GM12878 (cell line): ENCODE measurements around the gene NBEA. TPM values are rescaled to one million over a fixed set of nuclear protein-coding genes. Genes with fewer than 3 reads are reported as not detected.

ENCODE experiments used
- ATAC-seq: fragments of 200-7000 bp; cut with Tn5 transposase; 3 replicates; pipeline ENCODE4 v1.9.1; 2020; ENCODE audit warnings: mild to moderate bottlenecking, moderate library complexity
- BruUV-seq: library from RNA; stranded (reverse); fragments of 400-500 nt; replicated peaks from 2 replicates; lab custom pipeline; 2021; lab: Mats Ljungman, UMichigan
- CTCF ChIA-PET: fragments of 300-600 bp; sonication (Branson Sonifier 250); formaldehyde crosslinking; extraction: SDS; loops from one replicate; lab custom pipeline; 2021; ENCODE audit warnings: inconsistent platforms; lab: Yijun Ruan, JAX
- POLR2A ChIA-PET: fragments of 350-600 bp; formaldehyde crosslinking; extraction: SDS; loops from one replicate; lab custom pipeline; 2021; ENCODE audit warnings: inconsistent platforms; lab: Charles Lee
- RAD21 ChIA-PET: fragments of 300-600 bp; sonication (Branson Sonifier 250); formaldehyde crosslinking; loops from one replicate; lab custom pipeline; 2023; ENCODE audit warnings: antibody characterized with exemption; ENCODE audit not compliant: unreplicated experiment; lab: Charles Lee
- SMC1A ChIA-PET: fragments of 300-600 bp; sonication (Branson Sonifier 250); formaldehyde crosslinking; loops from one replicate; lab custom pipeline; 2023; ENCODE audit not compliant: unreplicated experiment, uncharacterized antibody; lab: Charles Lee
- DNase-seq: peaks from one replicate; pipeline ENCODE4 v3.0.0-alpha.2; 2011; ENCODE audit warnings: low read depth, low spot score
- FAIRE-seq: peaks from 3 replicates; lab custom pipeline; 2011; peaks lifted over from hg19 to GRCh38; lab: Jason Lieb, UNC
- H2AFZ ChIP-seq: 2 replicates; pipeline ENCODE4 v1.6.0; 2011; ENCODE audit warnings: low read depth, low read length, control low read depth; ENCODE audit not compliant: control insufficient read depth
- H3K27ac ChIP-seq: 2 replicates; pipeline ENCODE4 v1.5.1; 2011; ENCODE audit warnings: control low read depth; ENCODE audit not compliant: control insufficient read depth, insufficient read depth
- H3K27me3 ChIP-seq, 2 experiments: replicated peaks in 1 of 2; 2 replicates each; pipeline versions ENCODE4 v1.6.0 to v1.6.1; 2011; ENCODE audit warnings: low read length in 1 of 2; ENCODE audit not compliant: control insufficient read depth in 2 of 2, insufficient read depth in 2 of 2
- H3K36me3 ChIP-seq, 2 experiments: 2 replicates each; pipeline ENCODE4 v1.5.1; 2011; ENCODE audit warnings: low read length in 1 of 2; ENCODE audit not compliant: control insufficient read depth in 2 of 2, insufficient read depth in 2 of 2
- H3K4me1 ChIP-seq: 2 replicates; pipeline ENCODE4 v1.6.1; 2011; ENCODE audit warnings: mild to moderate bottlenecking, low read length, moderate library complexity, mixed read lengths; ENCODE audit not compliant: control insufficient read depth, insufficient read depth
- H3K4me2 ChIP-seq: 2 replicates; pipeline ENCODE4 v1.6.0; 2011; ENCODE audit warnings: control low read depth; ENCODE audit not compliant: control insufficient read depth, insufficient read depth
- H3K4me3 ChIP-seq: fragments of 200-600 bp; sonication (generic); 2 replicates; pipeline ENCODE4 v1.5.1; 2016
- H3K79me2 ChIP-seq: 2 replicates; pipeline ENCODE4 v1.6.0; 2011; ENCODE audit warnings: low read length; ENCODE audit not compliant: control insufficient read depth, insufficient read depth
- H3K9ac ChIP-seq: 2 replicates; pipeline ENCODE4 v1.8.0; 2011; ENCODE audit warnings: low read length, control low read depth, mixed read lengths; ENCODE audit not compliant: control insufficient read depth, insufficient read depth
- H3K9me3 ChIP-seq: replicated peaks from 3 replicates; pipeline ENCODE4 v1.5.1; 2011; ENCODE audit warnings: mild to moderate bottlenecking, low read length; ENCODE audit not compliant: control insufficient read depth, insufficient read depth
- H4K20me1 ChIP-seq: 2 replicates; pipeline ENCODE4 v1.6.0; 2011; ENCODE audit not compliant: control insufficient read depth, insufficient read depth
- ATF2 ChIP-seq: IDR thresholded peaks from 2 replicates; pipeline ENCODE4 v1.6.1; 2012; ENCODE audit warnings: low read length, inconsistent platforms
- BRCA1 ChIP-seq: IDR thresholded peaks from 2 replicates; pipeline ENCODE4 v1.6.1; 2011; ENCODE audit warnings: low read depth, low read length, improper control_type of control experiment
- IKZF2 ChIP-seq, 2 experiments: fragments of 450-650 bp; IDR thresholded peaks; 2 replicates each; pipeline ENCODE4 v1.6.1; 2017; ENCODE audit warnings: mild to moderate bottlenecking in 2 of 2, moderate library complexity in 2 of 2
- IRF4 ChIP-seq: IDR thresholded peaks from 2 replicates; pipeline ENCODE4 v1.6.1; 2011; ENCODE audit warnings: low read depth, low read length
- JUND ChIP-seq: IDR thresholded peaks from 2 replicates; pipeline ENCODE4 v1.6.1; 2012; ENCODE audit warnings: low read depth, mild to moderate bottlenecking, low read length, improper control_type of control experiment, moderate library complexity
- KAT2A ChIP-seq: conservative IDR thresholded peaks from 2 replicates; pipeline ENCODE4 v1.6.1; 2011; ENCODE audit warnings: low read depth, low read length; ENCODE audit not compliant: control insufficient read depth
- NR2F1 ChIP-seq: fragments of 450-650 bp; conservative IDR thresholded peaks from 2 replicates; pipeline ENCODE4 v1.6.1; 2017; ENCODE audit warnings: mild to moderate bottlenecking
- PML ChIP-seq: IDR thresholded peaks from 2 replicates; pipeline ENCODE4 v1.6.1; 2012; ENCODE audit warnings: low read length, inconsistent platforms
- PRDM15 ChIP-seq: fragments of 450-650 bp; formaldehyde crosslinking; IDR thresholded peaks from 2 replicates; pipeline ENCODE4 v1.4.0; 2020; ENCODE audit warnings: mild to moderate bottlenecking, moderate library complexity
- SUZ12 ChIP-seq: fragments of 200-600 bp; sonication (generic); IDR thresholded peaks from one replicate; pipeline ENCODE4 v1.6.1; 2018; ENCODE audit warnings: antibody characterized with exemption, mild to moderate bottlenecking; ENCODE audit not compliant: unreplicated experiment
- TCF7 ChIP-seq: IDR thresholded peaks from 2 replicates; pipeline ENCODE4 v1.6.1; 2014; ENCODE audit warnings: antibody characterized with exemption, borderline replicate concordance
- ZBED1 ChIP-seq: IDR thresholded peaks from 2 replicates; pipeline ENCODE4 v1.6.1; 2016; ENCODE audit warnings: borderline replicate concordance
- ZNF24 ChIP-seq: fragments of 450-650 bp; IDR thresholded peaks from 2 replicates; pipeline ENCODE4 v1.6.1; 2017; ENCODE audit warnings: antibody characterized with exemption, mild to moderate bottlenecking
- in situ Hi-C: fragments of 300-500 bp; cut with MboI; formaldehyde crosslinking; loops from 9 replicates; pipeline ENCODE4 v1.14.3; 2018; ENCODE audit warnings: mixed read lengths
- intact Hi-C: fragments of 100-400 bp; cut with micrococcal nuclease; formaldehyde crosslinking; loops from one replicate; pipeline ENCODE4 v1.14.2; 2022; ENCODE audit not compliant: unreplicated experiment
- polyA plus RNA-seq, 11 experiments: library from polyadenylated mRNA; depleted of rRNA in 4 of 11; unstranded in 6 of 11; stranded (reverse) in 5 of 11; fragments of >200 nt; fragmentation: Nextera tagmentation in 4 of 11; fragmentation: Illumina TruSeq in 1 of 11; extraction: Ambion mirVana in 4 of 11; extraction: Trizol in 1 of 11; gene quantifications; 1 replicate in 1 of 11; 2 replicates in 10 of 11; pipeline versions ENCODE4 v1.2.1 to v1.2.3, GENCODE V29; 2011 to 2016; ENCODE audit warnings: inconsistent platforms in 2 of 11, missing spikeins in 2 of 11, low read depth in 1 of 11
- total RNA-seq, 4 experiments: library from RNA; depleted of rRNA in 3 of 4; stranded (reverse); fragments of >200 nt in 3 of 4; fragmentation: Illumina TruSeq in 1 of 4; extraction: Trizol in 1 of 4; gene quantifications; 2 replicates each; pipeline versions ENCODE4 v1.2.1 to v1.2.3, GENCODE V29; 2013 to 2021
- TF ChIP-seq, protein P1 (sequence below): fragments of 450-650 bp; formaldehyde crosslinking; IDR thresholded peaks from 2 replicates; pipeline ENCODE4 v1.5.0; 2022; ENCODE audit warnings: mild to moderate bottlenecking, missing genetic modification characterization

Gene NBEA
- total and polyA plus RNA-seq, 10 of the 15 experiments (the other 5 are each of a cell fraction or from before 2014, with no cell fraction given): 0.23 to 3.6 (median 0.55) TPM

- no peak for FAIRE-seq
- Histone ChIP-seq H3K4me3 (no peak overlapping the region), H3K36me3 (no peaks in the 10 kb centered on the region), H3K9ac (no peak overlapping the region), H3K9me3 (no peaks in the 10 kb centered on the region), H3K4me1 (no peaks in the 10 kb centered on the region), H3K4me2 (no peak overlapping the region), H3K79me2 (no peaks in the 10 kb centered on the region), H3K27me3 (no peaks in the 10 kb centered on the region), H2AFZ (no peak overlapping the region), H3K27ac (no peak overlapping the region), H4K20me1 (no peaks in the 10 kb centered on the region)
- no TSS peak for BruUV-seq
- intact Hi-C loops (no loop called here), in situ Hi-C loops (no loop called here)
- no peak for DNase-seq
- SMC1A ChIA-PET: no interaction called here
- POLR2A ChIA-PET: no interaction called here
- CTCF ChIA-PET: no interaction called here
- no peak for ATAC-seq
- RAD21 ChIA-PET: no interaction called here
- TF ChIP-seq ZBED1 (no peak), IRF4 (no peak), IKZF2 (IDR thresholded peaks at IDR 0.05) (no peak), KAT2A (no peak), ATF2 (no peak), JUND (no peak), BRCA1 (no peak), PRDM15 (CRISPR knock-in tag) (no peak), PML (no peak), ZNF24 (no peak), SUZ12 (no peak), NR2F1 (no peak), TCF7 (no peak)
- TF ChIP-seq, protein P1, sequence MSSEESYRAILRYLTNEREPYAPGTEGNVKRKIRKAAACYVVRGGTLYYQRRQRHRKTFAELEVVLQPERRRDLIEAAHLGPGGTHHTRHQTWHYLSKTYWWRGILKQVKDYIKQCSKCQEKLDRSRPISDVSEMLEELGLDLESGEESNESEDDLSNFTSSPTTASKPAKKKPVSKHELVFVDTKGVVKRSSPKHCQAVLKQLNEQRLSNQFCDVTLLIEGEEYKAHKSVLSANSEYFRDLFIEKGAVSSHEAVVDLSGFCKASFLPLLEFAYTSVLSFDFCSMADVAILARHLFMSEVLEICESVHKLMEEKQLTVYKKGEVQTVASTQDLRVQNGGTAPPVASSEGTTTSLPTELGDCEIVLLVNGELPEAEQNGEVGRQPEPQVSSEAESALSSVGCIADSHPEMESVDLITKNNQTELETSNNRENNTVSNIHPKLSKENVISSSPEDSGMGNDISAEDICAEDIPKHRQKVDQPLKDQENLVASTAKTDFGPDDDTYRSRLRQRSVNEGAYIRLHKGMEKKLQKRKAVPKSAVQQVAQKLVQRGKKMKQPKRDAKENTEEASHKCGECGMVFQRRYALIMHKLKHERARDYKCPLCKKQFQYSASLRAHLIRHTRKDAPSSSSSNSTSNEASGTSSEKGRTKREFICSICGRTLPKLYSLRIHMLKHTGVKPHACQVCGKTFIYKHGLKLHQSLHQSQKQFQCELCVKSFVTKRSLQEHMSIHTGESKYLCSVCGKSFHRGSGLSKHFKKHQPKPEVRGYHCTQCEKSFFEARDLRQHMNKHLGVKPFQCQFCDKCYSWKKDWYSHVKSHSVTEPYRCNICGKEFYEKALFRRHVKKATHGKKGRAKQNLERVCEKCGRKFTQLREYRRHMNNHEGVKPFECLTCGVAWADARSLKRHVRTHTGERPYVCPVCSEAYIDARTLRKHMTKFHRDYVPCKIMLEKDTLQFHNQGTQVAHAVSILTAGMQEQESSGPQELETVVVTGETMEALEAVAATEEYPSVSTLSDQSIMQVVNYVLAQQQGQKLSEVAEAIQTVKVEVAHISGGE (CRISPR knock-in tag): no peak
Observed at GRCh38 chr13:34933349-34933748, 8.7 kb upstream of the NBEA start.
